Psoas muscle (tissue), 8 donors: ENCODE measurements around the gene ACADS. TPM values are rescaled to one million over a fixed set of nuclear protein-coding genes. Genes with fewer than 3 reads are reported as not detected.

ENCODE experiments used
- ATAC-seq, 4 donors: fragments of 200-7000 bp; cut with Tn5 transposase; one replicate each; pipeline ENCODE4 v1.9.1; 2020; ENCODE audit warnings: moderate library complexity in 3 of 4, mild to moderate bottlenecking in 2 of 4
- DNase-seq, 2 donors: peaks; one replicate each; pipeline ENCODE4 v3.0.0-alpha.2; 2020
- H3K27ac ChIP-seq: fragments of 200-600 bp; one replicate; pipeline ENCODE4 v1.8.0; 2022
- H3K27me3 ChIP-seq, 3 donors: fragments of 200-600 bp in 1 of 3; one replicate each; pipeline versions ENCODE4 v1.6.1 to v1.8.0; 2013 to 2022; ENCODE audit warnings: low read length in 2 of 3, mild to moderate bottlenecking in 2 of 3, moderate library complexity in 1 of 3; ENCODE audit not compliant: insufficient read depth in 3 of 3
- H3K36me3 ChIP-seq, 2 donors: fragments of 200-600 bp in 1 of 2; one replicate each; pipeline versions ENCODE4 v1.6.1 to v1.8.0; 2013 to 2022; ENCODE audit warnings: low read depth in 1 of 2, mild to moderate bottlenecking in 1 of 2, moderate library complexity in 1 of 2; ENCODE audit not compliant: insufficient read depth in 1 of 2
- H3K4me1 ChIP-seq: fragments of 200-600 bp; one replicate; pipeline ENCODE4 v1.8.0; 2022
- H3K4me3 ChIP-seq: fragments of 200-600 bp; one replicate; pipeline ENCODE4 v1.8.0; 2022; ENCODE audit warnings: mild to moderate bottlenecking
- H3K9me3 ChIP-seq: fragments of 200-600 bp; one replicate; pipeline ENCODE4 v1.8.0; 2022
- WGBS, 3 donors: extraction: QIAGEN DNeasy Blood & Tissue Kit; methylation state at CpG; one replicate each; pipeline versions ENCODE4 v1.1.6 to v1.1.7; 2013; 5-methylcytosine and 5-hydroxymethylcytosine counted together
- intact Hi-C, 2 donors: fragments of 100-400 bp; cut with DNase I; formaldehyde crosslinking; loops; one replicate each; pipeline versions ENCODE4 v1.11.0 to v1.14.2; 2022
- polyA plus RNA-seq, 3 donors: library from polyadenylated mRNA; stranded (reverse); fragments of 200-250 nt; gene quantifications; one replicate each; pipeline ENCODE4 v1.2.3, GENCODE V29; 2013
- total RNA-seq, 4 donors: library from RNA; stranded (reverse); fragmentation: NEBNext Ultra II Directional in 2 of 4; extraction: Animal tissue kit (Norgen Biotek cat#: 25700) in 2 of 4; gene quantifications; one replicate each; pipeline versions ENCODE4 v1.2.1 to v1.2.4, GENCODE V29; 2021 to 2023
- TF ChIP-seq, protein P1 (sequence below): fragments of 200-600 bp; IDR thresholded peaks from one replicate; pipeline ENCODE4 v1.8.0; 2022; ENCODE audit warnings: antibody characterized with exemption
- donor health status: healthy with polysubstance abuse.
- donor health status: DM: no; HTN: no; CAD: no; lungs with moderate emphysema.
- donor health status: Bipolar disorder and iron deficiency.
- donor health status: healthy.
- donor health status: DM: yes; HTN: yes; CAD: no.
- donor health status: DM: no; HTN: no; CAD: no.
- donor health status: DM: no; HTN: no; CAD: no.
- donor health status: DM: yes; HTN: yes; CAD: no.

The ACADS gene
- total and polyA plus RNA-seq, 7 donors = 81.9 to 120 (median 106) TPM

DNA sequence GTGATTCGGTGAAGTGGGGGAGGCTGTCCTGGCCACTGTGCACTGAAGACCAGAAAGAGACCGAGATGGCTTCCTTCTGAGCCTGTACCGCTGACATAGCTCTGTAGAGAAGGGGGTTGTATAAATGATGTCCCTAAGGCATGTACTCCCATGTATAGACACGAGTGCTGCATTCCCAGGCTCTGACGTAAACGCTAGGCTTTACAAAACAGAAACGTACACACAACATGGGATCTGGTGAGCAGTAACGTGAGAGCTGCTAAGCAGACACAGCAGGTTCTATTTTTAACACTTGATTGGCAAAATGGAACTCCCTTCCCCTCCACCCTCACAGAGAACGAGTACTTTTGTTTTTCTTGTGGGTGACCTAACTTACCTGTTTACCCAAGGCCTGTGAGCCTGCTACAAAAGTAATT lies 35.9 kb downstream of the ACADS start:
- 19 to 22% (median 20%) methylated on average over 9 of the region's 9 CpGs for WGBS, 3 donors
- DNase-seq (no peak), ATAC-seq (peak; percentile 78 to 87 (median 82))

DNA sequence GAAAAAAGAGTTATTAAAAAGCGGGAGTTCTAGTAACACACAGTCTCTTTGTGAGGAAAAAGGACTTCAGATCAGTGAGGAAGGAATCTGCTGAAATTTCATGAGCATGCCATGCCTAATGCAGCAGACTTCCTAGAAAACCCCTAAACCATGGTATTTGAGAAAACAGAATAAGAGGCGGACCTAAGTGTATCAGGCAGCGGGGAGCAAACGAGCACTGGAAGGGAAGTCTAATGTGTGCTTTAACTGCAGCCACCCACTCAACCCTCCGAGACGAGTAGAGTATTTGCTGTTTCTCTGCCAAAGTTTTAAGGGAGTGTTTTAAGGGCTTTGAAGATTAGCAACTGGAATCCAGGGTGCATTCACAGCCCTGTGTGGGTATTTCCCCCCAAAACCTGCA lies 36.5 kb downstream of the ACADS start:
- peaks cover 8 to 45% of the 10 kb centered on the region in 2 donors for H3K36me3 ChIP-seq
- no peak for ATAC-seq

More for the DNA sequence above, 35.9 kb downstream of the ACADS start:
- peaks cover 45% of the 10 kb centered on the region for H3K4me1 ChIP-seq
- H3K36me3 ChIP-seq = peaks cover 3 to 39% of the 10 kb centered on the region in 2 donors
- peak overlapping the region; percentile 41 for H3K4me3 ChIP-seq
- H3K9me3 ChIP-seq = no peaks in the 10 kb centered on the region
- no peaks in the 10 kb centered on the region for H3K27me3 ChIP-seq
- H3K27ac ChIP-seq = peak overlapping the region; percentile 87
- intact Hi-C loops = loop anchor here in 1 of 2 donors (10.0 kb wide), 1 partner anchor 73 kb away; no protein-coding TSS in a partner anchor
- TF ChIP-seq, protein P1, sequence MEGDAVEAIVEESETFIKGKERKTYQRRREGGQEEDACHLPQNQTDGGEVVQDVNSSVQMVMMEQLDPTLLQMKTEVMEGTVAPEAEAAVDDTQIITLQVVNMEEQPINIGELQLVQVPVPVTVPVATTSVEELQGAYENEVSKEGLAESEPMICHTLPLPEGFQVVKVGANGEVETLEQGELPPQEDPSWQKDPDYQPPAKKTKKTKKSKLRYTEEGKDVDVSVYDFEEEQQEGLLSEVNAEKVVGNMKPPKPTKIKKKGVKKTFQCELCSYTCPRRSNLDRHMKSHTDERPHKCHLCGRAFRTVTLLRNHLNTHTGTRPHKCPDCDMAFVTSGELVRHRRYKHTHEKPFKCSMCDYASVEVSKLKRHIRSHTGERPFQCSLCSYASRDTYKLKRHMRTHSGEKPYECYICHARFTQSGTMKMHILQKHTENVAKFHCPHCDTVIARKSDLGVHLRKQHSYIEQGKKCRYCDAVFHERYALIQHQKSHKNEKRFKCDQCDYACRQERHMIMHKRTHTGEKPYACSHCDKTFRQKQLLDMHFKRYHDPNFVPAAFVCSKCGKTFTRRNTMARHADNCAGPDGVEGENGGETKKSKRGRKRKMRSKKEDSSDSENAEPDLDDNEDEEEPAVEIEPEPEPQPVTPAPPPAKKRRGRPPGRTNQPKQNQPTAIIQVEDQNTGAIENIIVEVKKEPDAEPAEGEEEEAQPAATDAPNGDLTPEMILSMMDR = no peak

DNA sequence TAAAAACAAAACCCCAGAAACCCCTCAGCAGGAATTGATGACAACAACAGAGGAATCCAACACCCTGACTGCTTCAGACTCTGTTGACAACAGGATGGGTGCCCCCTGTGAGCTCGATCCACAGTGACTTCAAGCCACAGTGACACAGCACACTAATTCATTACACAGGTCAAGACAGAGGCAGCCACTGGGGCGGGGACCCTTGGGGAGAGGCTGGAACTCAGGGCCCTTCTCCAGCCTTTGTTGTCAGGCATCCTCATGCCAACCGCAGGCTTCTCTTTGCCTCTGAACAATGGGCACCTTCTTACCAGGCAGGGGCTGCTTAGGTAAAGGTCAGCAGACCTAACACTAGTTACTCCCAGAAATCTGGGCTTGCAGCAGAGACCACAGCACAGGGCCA lies 37.6 kb downstream of the ACADS start:
- DNase-seq (no peak), ATAC-seq (no peak)
- no peaks in the 10 kb centered on the region for H3K9me3 ChIP-seq
- peaks cover 40% of the 10 kb centered on the region for H3K4me1 ChIP-seq
- H3K27me3 ChIP-seq = no peaks in the 10 kb centered on the region
- TF ChIP-seq, protein P1 = no peak
- intact Hi-C loops = loop anchor here in 1 of 2 donors (10.0 kb wide), 1 partner anchor 72 kb away; no protein-coding TSS in a partner anchor
- peaks cover 9 to 56% of the 10 kb centered on the region in 2 donors for H3K36me3 ChIP-seq
- 74 to 86% (median 80%) methylated on average over 3 of the region's 3 CpGs for WGBS, 3 donors
- H3K27ac ChIP-seq = peak overlapping the region; percentile 87
- no peak overlapping the region for H3K4me3 ChIP-seq

More for the DNA sequence above, 36.5 kb downstream of the ACADS start:
- DNase-seq = no peak
- peak overlapping the region; percentile 41 for H3K4me3 ChIP-seq
- peaks cover 45% of the 10 kb centered on the region for H3K4me1 ChIP-seq
- intact Hi-C loops = loop anchor here in 1 of 2 donors (10.0 kb wide), 1 partner anchor 73 kb away; no protein-coding TSS in a partner anchor
- no peaks in the 10 kb centered on the region for H3K27me3 ChIP-seq
- TF ChIP-seq, protein P1 = no peak
- H3K27ac ChIP-seq = peak overlapping the region; percentile 87
- 47 to 49% (median 47%) methylated on average over 6 of the region's 6 CpGs for WGBS, 3 donors
- no peaks in the 10 kb centered on the region for H3K9me3 ChIP-seq

DNA sequence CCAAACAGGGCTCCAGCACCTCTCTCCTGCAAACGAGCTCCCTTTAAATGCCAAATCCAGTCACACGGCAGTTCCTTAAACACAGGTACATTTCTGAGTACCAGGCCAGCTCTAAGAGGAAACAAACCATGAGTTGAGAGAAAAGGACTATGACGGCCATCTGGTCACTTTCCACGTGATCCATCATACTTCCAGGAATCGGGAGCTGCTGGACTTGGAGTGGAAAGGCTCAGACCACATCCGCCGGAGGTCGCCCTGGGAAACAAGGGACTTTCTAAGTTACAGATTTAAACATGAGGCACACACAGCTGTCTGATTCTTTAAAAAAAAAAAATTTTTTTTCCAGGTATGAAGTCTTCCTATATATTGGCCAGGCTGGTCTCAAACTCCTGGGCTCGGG lies 39.2 kb downstream of the ACADS start:
- H3K27ac ChIP-seq = peak overlapping the region; percentile 30
- peaks cover 25% of the 10 kb centered on the region for H3K4me1 ChIP-seq
- TF ChIP-seq, protein P1 = no peak
- no peaks in the 10 kb centered on the region for H3K27me3 ChIP-seq
- ATAC-seq (no peak), DNase-seq (no peak)
- intact Hi-C loops = loop anchor here in 1 of 2 donors (10.0 kb wide), 1 partner anchor 70 kb away; no protein-coding TSS in a partner anchor
- H3K9me3 ChIP-seq = no peaks in the 10 kb centered on the region
- H3K4me3 ChIP-seq = no peak overlapping the region
- H3K36me3 ChIP-seq = peaks cover 9 to 69% of the 10 kb centered on the region in 2 donors
- WGBS, 3 donors = 69 to 85% (median 78%) methylated on average over 9 of the region's 9 CpGs
